DND-41 (cell line): ENCODE measurements around the gene ADK.

ENCODE experiments used
- ATAC-seq: fragments of 200-7000 bp; cut with Tn5 transposase; 3 replicates; pipeline ENCODE4 v1.9.1; 2021; ENCODE audit warnings: low read depth; ENCODE audit not compliant: insufficient read depth
- DNase-seq: peaks from one replicate; pipeline ENCODE4 v3.0.0-alpha.2; 2020
- H2AFZ ChIP-seq: 2 replicates; pipeline ENCODE4 v1.6.0; 2012; ENCODE audit warnings: low read depth, low read length
- H3K27ac ChIP-seq: 2 replicates; pipeline ENCODE4 v1.5.1; 2012; ENCODE audit warnings: low read length, inconsistent platforms
- H3K27me3 ChIP-seq: fragments of 200-600 bp; sonication (generic); 2 replicates; pipeline ENCODE4 v1.6.0; 2012; ENCODE audit warnings: low read length, mild to moderate bottlenecking, inconsistent platforms; ENCODE audit not compliant: insufficient read depth, poor library complexity
- H3K36me3 ChIP-seq: 2 replicates; pipeline ENCODE4 v1.5.1; 2012; ENCODE audit warnings: low read length, inconsistent platforms; ENCODE audit not compliant: insufficient read depth
- H3K4me1 ChIP-seq: 2 replicates; pipeline ENCODE4 v1.5.1; 2012; ENCODE audit warnings: mild to moderate bottlenecking, low read length; ENCODE audit not compliant: insufficient read depth
- H3K4me2 ChIP-seq: 2 replicates; pipeline ENCODE4 v1.6.0; 2012; ENCODE audit warnings: mild to moderate bottlenecking, moderate library complexity, low read length, inconsistent platforms; ENCODE audit not compliant: insufficient read depth
- H3K4me3 ChIP-seq, 2 experiments: fragments of 200-600 bp in 1 of 2; shearing (Covaris generic) in 1 of 2; 2 replicates each; pipeline ENCODE4 v1.5.1; 2012 to 2016; ENCODE audit warnings: inconsistent platforms in 2 of 2, low read length in 2 of 2, mild to moderate bottlenecking in 2 of 2, low read depth in 1 of 2, moderate library complexity in 1 of 2
- H3K79me2 ChIP-seq: 2 replicates; pipeline ENCODE4 v1.6.0; 2012; ENCODE audit warnings: low read length, inconsistent platforms; ENCODE audit not compliant: insufficient read depth
- H3K9ac ChIP-seq: 2 replicates; pipeline ENCODE4 v1.6.0; 2012; ENCODE audit warnings: low read depth, mild to moderate bottlenecking, inconsistent platforms, low read length, moderate library complexity
- H3K9me3 ChIP-seq: 2 replicates; pipeline ENCODE4 v1.5.1; 2012; ENCODE audit warnings: low read length, moderate library complexity, mild to moderate bottlenecking, inconsistent platforms; ENCODE audit not compliant: insufficient read depth, severe bottlenecking
- H4K20me1 ChIP-seq: 2 replicates; pipeline ENCODE4 v1.6.0; 2012; ENCODE audit warnings: low read length; ENCODE audit not compliant: insufficient read depth
- CTCF ChIP-seq: IDR thresholded peaks from 2 replicates; pipeline ENCODE4 v1.5.1; 2012; ENCODE audit warnings: borderline replicate concordance, low read length, moderate library complexity, mild to moderate bottlenecking; ENCODE audit not compliant: poor library complexity, severe bottlenecking; ENCODE audit errors: extremely low read depth
- EZH2 ChIP-seq: IDR thresholded peaks from 3 replicates; pipeline ENCODE4 v1.6.1; 2012; ENCODE audit warnings: borderline replicate concordance, low read depth, mild to moderate bottlenecking, moderate library complexity, low read length, inconsistent platforms; ENCODE audit not compliant: severe bottlenecking

ADK gene

DNA sequence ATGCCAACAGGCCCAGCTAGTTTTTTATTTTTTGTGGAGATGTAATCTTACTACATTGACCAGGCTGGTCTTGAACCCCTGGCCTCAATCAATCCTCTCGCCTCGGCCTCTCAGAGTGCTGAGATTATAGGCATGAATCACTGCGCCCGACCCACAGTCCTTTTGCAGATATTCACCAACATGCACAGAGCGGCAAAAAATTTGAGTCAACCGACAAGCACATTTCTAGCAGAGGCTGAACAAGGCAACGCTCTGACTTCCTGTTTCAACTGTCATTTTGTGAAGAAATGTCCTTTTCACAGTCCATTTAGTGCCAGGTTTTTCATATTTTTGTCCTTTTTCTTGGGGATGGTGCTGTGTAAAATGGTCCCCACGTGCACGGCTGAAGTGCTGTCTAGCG, 604.3 kb downstream of the ADK start:
- ATAC-seq: peak; percentile 45; the same call in 2 of the 3 replicates
- no peak for DNase-seq
- H3K36me3 ChIP-seq: no peaks in the 10 kb centered on the region
- H3K27ac ChIP-seq: no peak overlapping the region
- no peaks in the 10 kb centered on the region for H3K27me3 ChIP-seq
- H3K4me1 ChIP-seq: peaks cover 4% of the 10 kb centered on the region; the same call in 1 of the 2 replicates
- TF ChIP-seq CTCF (no peak), EZH2 (no peak)
- no peak overlapping the region for H3K9ac ChIP-seq
- no peaks in the 10 kb centered on the region for H3K79me2 ChIP-seq
- H4K20me1 ChIP-seq: no peaks in the 10 kb centered on the region
- H3K4me2 ChIP-seq: no peak overlapping the region
- H3K9me3 ChIP-seq: no peaks in the 10 kb centered on the region
- peak overlapping the region; percentile 18 for H2AFZ ChIP-seq
- no peak overlapping the region for H3K4me3 ChIP-seq
